Keratinocyte (primary cell): ENCODE measurements around the gene CMTM7. TPM values are rescaled to one million over a fixed set of nuclear protein-coding genes. Genes with fewer than 3 reads are reported as not detected.

Experiments
- DNase-seq: peaks from one replicate; pipeline ENCODE4 v3.0.0-alpha.2; 2011; ENCODE audit warnings: low read depth, missing footprints, low spot score
- FAIRE-seq: peaks from 2 replicates; lab custom pipeline; 2011; peaks lifted over from hg19 to GRCh38; lab: Jason Lieb, UNC
- H2AFZ ChIP-seq: 2 replicates; pipeline ENCODE4 v1.6.0; 2012; ENCODE audit warnings: low read length, control low read depth, inconsistent platforms; ENCODE audit not compliant: control insufficient read depth
- H3K27ac ChIP-seq: 2 replicates; pipeline ENCODE4 v1.5.1; 2011; ENCODE audit warnings: low read length; ENCODE audit not compliant: control insufficient read depth, insufficient read depth
- H3K27me3 ChIP-seq: 3 replicates; pipeline ENCODE4 v1.6.0; 2011; ENCODE audit warnings: low read length; ENCODE audit not compliant: control insufficient read depth, insufficient read depth; ENCODE audit errors: extremely low read depth
- H3K36me3 ChIP-seq, 2 experiments: 2 replicates in 1 of 2; 3 replicates in 1 of 2; pipeline ENCODE4 v1.5.1; 2011; ENCODE audit warnings: low read length in 2 of 2, mild to moderate bottlenecking in 1 of 2; ENCODE audit not compliant: control insufficient read depth in 2 of 2, insufficient read depth in 2 of 2; ENCODE audit errors: extremely low read depth in 1 of 2
- H3K4me1 ChIP-seq: 3 replicates; pipeline ENCODE4 v1.5.1; 2011; ENCODE audit warnings: low read length; ENCODE audit not compliant: control insufficient read depth, insufficient read depth; ENCODE audit errors: extremely low read depth
- H3K4me2 ChIP-seq: 3 replicates; pipeline ENCODE4 v1.6.0; 2011; ENCODE audit warnings: low read depth, low read length; ENCODE audit not compliant: control insufficient read depth, insufficient read depth; ENCODE audit errors: extremely low read depth
- H3K4me3 ChIP-seq, 3 experiments: fragments of 200-600 bp in 1 of 3; sonication (generic) in 1 of 3; 2 replicates in 2 of 3; 3 replicates in 1 of 3; pipeline ENCODE4 v1.5.1; 2011 to 2016; ENCODE audit warnings: low read length in 3 of 3, mild to moderate bottlenecking in 3 of 3, control low read depth in 2 of 3, inconsistent platforms in 1 of 3, low read depth in 1 of 3, mixed read lengths in 1 of 3, mixed run types in 1 of 3, moderate library complexity in 1 of 3; ENCODE audit not compliant: control insufficient read depth in 2 of 3, insufficient read depth in 2 of 3; ENCODE audit errors: extremely low read depth in 1 of 3
- H3K79me2 ChIP-seq: 2 replicates; pipeline ENCODE4 v1.6.0; 2012; ENCODE audit warnings: low read length; ENCODE audit not compliant: control insufficient read depth, insufficient read depth
- H3K9ac ChIP-seq: 3 replicates; pipeline ENCODE4 v1.6.0; 2011; ENCODE audit warnings: low read length; ENCODE audit not compliant: control insufficient read depth, insufficient read depth; ENCODE audit errors: extremely low read depth
- H3K9me1 ChIP-seq: 3 replicates; pipeline ENCODE4 v1.6.0; 2011; ENCODE audit warnings: low read length; ENCODE audit not compliant: control insufficient read depth, insufficient read depth; ENCODE audit errors: extremely low read depth
- H3K9me3 ChIP-seq: 2 replicates; pipeline ENCODE4 v1.5.1; 2012; ENCODE audit warnings: low read depth, low read length; ENCODE audit not compliant: control insufficient read depth
- H4K20me1 ChIP-seq: 3 replicates; pipeline ENCODE4 v1.6.0; 2011; ENCODE audit warnings: low read length; ENCODE audit not compliant: control insufficient read depth, insufficient read depth; ENCODE audit errors: extremely low read depth
- CTCF ChIP-seq, 3 experiments: IDR thresholded peaks in 1 of 3; conservative IDR thresholded peaks in 1 of 3; optimal IDR thresholded peaks in 1 of 3; 2 replicates in 2 of 3; 3 replicates in 1 of 3; pipeline versions ENCODE3 to v1.5.1; 2011; ENCODE audit warnings: low read length in 3 of 3, mild to moderate bottlenecking in 3 of 3, moderate library complexity in 2 of 3, control low read depth in 1 of 3, inconsistent platforms in 1 of 3; ENCODE audit not compliant: insufficient read depth in 2 of 3; ENCODE audit errors: extremely low read depth in 1 of 3
- EZH2 ChIP-seq: IDR thresholded peaks from one replicate; pipeline ENCODE4 v1.6.1; 2012; ENCODE audit warnings: inconsistent platforms, mild to moderate bottlenecking, low read length, moderate library complexity
- dilution Hi-C: fragments of 300-500 bp; cut with MboI; formaldehyde crosslinking; loops from one replicate; pipeline ENCODE4 v1.7.0; 2020; ENCODE audit warnings: low sequenced_read_pairs; ENCODE audit not compliant: extremely low pct_ligation_motif_present
- polyA plus RNA-seq, 5 experiments: library from polyadenylated mRNA; depleted of rRNA in 3 of 5; stranded (reverse) in 3 of 5; stranded (forward) in 1 of 5; unstranded in 1 of 5; fragments of >200 nt; gene quantifications; 1 replicate in 1 of 5; 2 replicates in 3 of 5; 3 replicates in 1 of 5; pipeline versions ENCODE4 v1.2.1 to v1.2.3, GENCODE V29; 2011 to 2012; ENCODE audit warnings: missing spikeins in 2 of 5, low read depth in 1 of 5, low replicate concordance in 1 of 5

CMTM7 gene
- polyA plus RNA-seq, 1 donor (not counting 4 experiments of a cell fraction or from before 2014, with no cell fraction given): 47.2 TPM

GRCh38 chr3:32500231-32500630 lies 108.6 kb downstream of the CMTM7 start:
- Histone ChIP-seq H3K9me1 (no peaks in the 10 kb centered on the region), H3K79me2 (peaks cover 37% of the 10 kb centered on the region), H2AFZ (no peak overlapping the region), H3K27me3 (no peaks in the 10 kb centered on the region), H3K36me3 (no peaks in the 10 kb centered on the region), H3K27ac (no peak overlapping the region), H3K4me3 (no peak overlapping the region), H3K9me3 (no peaks in the 10 kb centered on the region), H3K4me2 (no peak overlapping the region), H3K4me1 (peaks cover 14% of the 10 kb centered on the region), H4K20me1 (no peaks in the 10 kb centered on the region), H3K9ac (no peak overlapping the region)
- TF ChIP-seq CTCF (optimal IDR thresholded peaks at IDR 0.05 in 1 of 3, IDR thresholded peaks at IDR 0.05 in 1 of 3, conservative IDR thresholded peaks at IDR 0.05 in 1 of 3; ENCODE audit: extremely low read depth in 1 of 3, insufficient read depth in 2 of 3, low read length in 3 of 3): no peak
- no peak for TF ChIP-seq EZH2
- DNase-seq: no peak
- no peak for FAIRE-seq
- dilution Hi-C loops: no loop called here

- H3K9me3 ChIP-seq: no peaks in the 10 kb centered on the region
- H3K36me3 ChIP-seq: no peaks in the 10 kb centered on the region
- DNase-seq (no peak), FAIRE-seq (no peak)
- no peak for TF ChIP-seq CTCF (optimal IDR thresholded peaks at IDR 0.05 in 1 of 3, IDR thresholded peaks at IDR 0.05 in 1 of 3, conservative IDR thresholded peaks at IDR 0.05 in 1 of 3; ENCODE audit: extremely low read depth in 1 of 3, insufficient read depth in 2 of 3, low read length in 3 of 3)
- no peak for TF ChIP-seq EZH2
- no peaks in the 10 kb centered on the region for H3K27me3 ChIP-seq
- no peak overlapping the region for H2AFZ ChIP-seq
- dilution Hi-C loops: no loop called here
- no peak overlapping the region for H3K27ac ChIP-seq
- H4K20me1 ChIP-seq: no peaks in the 10 kb centered on the region
- H3K4me3 ChIP-seq: peak overlapping the region; percentile 80 to 91 (median 88)
- H3K4me2 ChIP-seq: peak overlapping the region; percentile 92
- H3K4me1 ChIP-seq: peaks cover 8% of the 10 kb centered on the region
- H3K9me1 ChIP-seq: no peaks in the 10 kb centered on the region
- peak overlapping the region; percentile 88 for H3K9ac ChIP-seq
- peaks cover 37% of the 10 kb centered on the region for H3K79me2 ChIP-seq
Measured at GRCh38 chr3:32500880-32501782, 109.5 kb downstream of the CMTM7 start.
